GM12873 (cell line): Measurements from ENCODE around the gene PTCRA.

Experiments used
- CTCF ChIP-seq: IDR thresholded peaks from 2 replicates; pipeline ENCODE4 v1.5.1; 2012; ENCODE audit warnings: low read depth, mild to moderate bottlenecking, moderate library complexity, low read length, control low read depth; ENCODE audit not compliant: insufficient read depth; ENCODE audit errors: missing control alignments

PTCRA gene

GRCh38 chr6:42962096-42962495 lies 46.2 kb downstream of the PTCRA start:
- TF ChIP-seq CTCF = no peak

- no peak for TF ChIP-seq CTCF
These were observed 46.8 kb downstream of the PTCRA start for GRCh38 chr6:42962502-42963178.

GRCh38 chr6:42963179-42963854 lies 47.5 kb downstream of the PTCRA start:
- no peak for TF ChIP-seq CTCF

GRCh38 chr6:42963855-42964605 lies 48.2 kb downstream of the PTCRA start:
- TF ChIP-seq CTCF = peak; percentile 33

GRCh38 chr6:42966571-42966970 lies 50.7 kb downstream of the PTCRA start:
- TF ChIP-seq CTCF = no peak

- TF ChIP-seq CTCF = no peak
These were observed 51.4 kb downstream of the PTCRA start for GRCh38 chr6:42967228-42967627.

- TF ChIP-seq CTCF = no peak
These were observed 52.4 kb downstream of the PTCRA start for GRCh38 chr6:42968126-42968701.
